Smooth muscle cell (in vitro differentiated cells): ENCODE measurements around the gene ZNF397. TPM values are rescaled to one million over a fixed set of nuclear protein-coding genes. Genes with fewer than 3 reads are reported as not detected.

Experiments used
- DNase-seq: peaks from one replicate; lab custom pipeline; 2025; ENCODE audit not compliant: unreplicated experiment; lab: John Stamatoyannopoulos, UW
- H2AFZ ChIP-seq: fragments of 200-600 bp; sonication (generic); 2 replicates; pipeline ENCODE4 v1.6.0; 2016; ENCODE audit warnings: antibody characterized with exemption, low read depth, mild to moderate bottlenecking
- H3F3A ChIP-seq: fragments of 200-600 bp; sonication (generic); 2 replicates; pipeline ENCODE4 v1.6.0; 2017; ENCODE audit warnings: antibody characterized with exemption, low read depth
- H3K27ac ChIP-seq: fragments of 200-600 bp; sonication (generic); 2 replicates; pipeline ENCODE4 v1.5.1; 2016; ENCODE audit warnings: low read depth, mild to moderate bottlenecking
- H3K27me3 ChIP-seq: fragments of 200-600 bp; sonication (generic); 2 replicates; pipeline ENCODE4 v1.6.1; 2016; ENCODE audit warnings: low read depth, mild to moderate bottlenecking
- H3K36me3 ChIP-seq: fragments of 200-600 bp; sonication (generic); 2 replicates; pipeline ENCODE4 v1.5.1; 2016; ENCODE audit warnings: low read depth
- H3K4me1 ChIP-seq: fragments of 200-600 bp; sonication (generic); 2 replicates; pipeline ENCODE4 v1.5.1; 2016; ENCODE audit warnings: low read depth
- H3K4me2 ChIP-seq: fragments of 200-600 bp; sonication (generic); 2 replicates; pipeline ENCODE4 v1.6.0; 2016; ENCODE audit warnings: mild to moderate bottlenecking
- H3K4me3 ChIP-seq: fragments of 200-600 bp; sonication (generic); 2 replicates; pipeline ENCODE4 v1.5.1; 2016; ENCODE audit warnings: mild to moderate bottlenecking
- H3K79me2 ChIP-seq: fragments of 200-600 bp; sonication (generic); 2 replicates; pipeline ENCODE4 v1.6.0; 2016; ENCODE audit warnings: low read depth, mild to moderate bottlenecking
- H3K9ac ChIP-seq: fragments of 200-600 bp; sonication (generic); 2 replicates; pipeline ENCODE4 v1.6.0; 2016; ENCODE audit warnings: low read depth
- H3K9me3 ChIP-seq: fragments of 200-600 bp; sonication (generic); replicated peaks from 2 replicates; pipeline ENCODE4 v1.5.1; 2016; ENCODE audit warnings: low read depth
- H4K20me1 ChIP-seq: fragments of 200-600 bp; sonication (generic); 2 replicates; pipeline ENCODE4 v1.6.0; 2016; ENCODE audit warnings: low read depth
- CTCF ChIP-seq: fragments of 200-600 bp; sonication (generic); IDR thresholded peaks from 2 replicates; pipeline ENCODE4 v1.5.1; 2017; ENCODE audit warnings: borderline replicate concordance, mild to moderate bottlenecking, antibody characterized with exemption; ENCODE audit not compliant: insufficient read depth, poor library complexity, severe bottlenecking
- WGBS: methylation state at CpG from one replicate; pipeline ENCODE4 v1.1.7; 2016; ENCODE audit warnings: low lambda C conversion rate; 5-methylcytosine and 5-hydroxymethylcytosine counted together
- polyA plus RNA-seq: library from polyadenylated mRNA; unstranded; fragments of >200 nt; fragmentation: Nextera tagmentation; extraction: Ambion mirVana; gene quantifications from 2 replicates; pipeline ENCODE4 v1.2.1, GENCODE V29; 2016
- total RNA-seq: library from RNA; depleted of rRNA; stranded (reverse); fragments of >200 nt; gene quantifications from 2 replicates; pipeline ENCODE4 v1.2.3, GENCODE V29; 2014

ZNF397 gene
- total and polyA plus RNA-seq, 2 experiments from 2014 or later: 5.3 to 11.8 TPM

GRCh38 chr18:35296060-35296459, 55.2 kb downstream of the ZNF397 start:
- WGBS: 98% methylated on average over 2 of the region's 2 CpGs

GRCh38 chr18:35303610-35304009, 62.8 kb downstream of the ZNF397 start:
- no peak overlapping the region for H3K4me2 ChIP-seq
- H3K4me1 ChIP-seq: no peaks in the 10 kb centered on the region
- no peaks in the 10 kb centered on the region for H3K27me3 ChIP-seq
- no peak overlapping the region for H3K27ac ChIP-seq
- H3K36me3 ChIP-seq: peaks cover 81% of the 10 kb centered on the region
- H3F3A ChIP-seq: peaks cover 5% of the 10 kb centered on the region
- 92% methylated on average over 4 of the region's 4 CpGs for WGBS
- H4K20me1 ChIP-seq: no peaks in the 10 kb centered on the region
- no peak overlapping the region for H2AFZ ChIP-seq
- no peak for DNase-seq
- H3K9me3 ChIP-seq: peaks cover 77% of the 10 kb centered on the region
- peaks cover 63% of the 10 kb centered on the region for H3K79me2 ChIP-seq
- no peak overlapping the region for H3K4me3 ChIP-seq
- no peak for TF ChIP-seq CTCF
- H3K9ac ChIP-seq: no peak overlapping the region

More at GRCh38 chr18:35296060-35296459, 55.2 kb downstream of the ZNF397 start:
- no peak overlapping the region for H3K4me3 ChIP-seq
- H2AFZ ChIP-seq: no peak overlapping the region
- H3K4me1 ChIP-seq: peaks cover 2% of the 10 kb centered on the region
- no peak overlapping the region for H3K9ac ChIP-seq
- no peaks in the 10 kb centered on the region for H3F3A ChIP-seq
- H3K27ac ChIP-seq: no peak overlapping the region
- H3K4me2 ChIP-seq: no peak overlapping the region
- TF ChIP-seq CTCF: no peak
- no peaks in the 10 kb centered on the region for H4K20me1 ChIP-seq
- DNase-seq: no peak
- no peaks in the 10 kb centered on the region for H3K27me3 ChIP-seq
- peaks cover 49% of the 10 kb centered on the region for H3K36me3 ChIP-seq
- peaks cover 25% of the 10 kb centered on the region for H3K9me3 ChIP-seq
- peaks cover 95% of the 10 kb centered on the region for H3K79me2 ChIP-seq

- no peak for TF ChIP-seq CTCF
- Histone ChIP-seq H3K27ac (no peak overlapping the region), H3F3A (peaks cover 5% of the 10 kb centered on the region), H3K4me3 (peak overlapping the region; percentile 10), H3K36me3 (peaks cover 68% of the 10 kb centered on the region), H4K20me1 (no peaks in the 10 kb centered on the region), H3K9me3 (peaks cover 67% of the 10 kb centered on the region), H3K27me3 (no peaks in the 10 kb centered on the region), H3K9ac (no peak overlapping the region), H3K79me2 (peaks cover 32% of the 10 kb centered on the region), H3K4me2 (no peak overlapping the region), H2AFZ (no peak overlapping the region), H3K4me1 (no peaks in the 10 kb centered on the region)
- DNase-seq: no peak
- WGBS: 99% methylated on average over 5 of the region's 5 CpGs
Observed at GRCh38 chr18:35306588-35307250, 65.9 kb downstream of the ZNF397 start.

Other genes starting within 250 kb of the ZNF397 start
- gene MAPRE2, start 199.6 kb upstream of the ZNF397 start, total RNA-seq: 21.8 and 24.9 TPM in 2 replicates
- gene MAPRE2, start 199.6 kb upstream of the ZNF397 start, polyA plus RNA-seq: 10.5 and 11.2 TPM in 2 replicates
- 10.3 and 13.4 TPM in 2 replicates for gene ZSCAN30, start 49.2 kb downstream of the ZNF397 start, total RNA-seq
- 3.7 and 7.2 TPM in 2 replicates for gene ZSCAN30, start 49.2 kb downstream of the ZNF397 start, polyA plus RNA-seq
- gene ZNF24, start 103.4 kb downstream of the ZNF397 start, total RNA-seq: 40.8 and 59.6 TPM in 2 replicates
- 26.2 and 27.3 TPM in 2 replicates for gene ZNF24, start 103.4 kb downstream of the ZNF397 start, polyA plus RNA-seq
- 2.0 and 3.1 TPM in 2 replicates for gene ZNF396, start 136.3 kb downstream of the ZNF397 start, total RNA-seq
- 1.9 and 2.5 TPM in 2 replicates for gene ZNF396, start 136.3 kb downstream of the ZNF397 start, polyA plus RNA-seq